A673 (cell line): ENCODE measurements around the gene B3GALT6. TPM values are rescaled to one million over a fixed set of nuclear protein-coding genes. Genes with fewer than 3 reads are reported as not detected.

ENCODE experiments used
- BruUV-seq: library from RNA; stranded (reverse); fragments of 400-500 nt; replicated peaks from 2 replicates; lab custom pipeline; 2021; lab: Mats Ljungman, UMichigan
- CTCF ChIA-PET: fragments of 300-600 bp; sonication (Branson Sonifier 250); formaldehyde crosslinking; loops from one replicate; lab custom pipeline; 2022; ENCODE audit warnings: antibody characterized with exemption; lab: Charles Lee
- POLR2A ChIA-PET: fragments of 300-600 bp; sonication (Branson Sonifier 250); formaldehyde crosslinking; loops from one replicate; lab custom pipeline; 2022; ENCODE audit warnings: antibody characterized with exemption; ENCODE audit not compliant: low non-redundant PET; lab: Charles Lee
- DNase-seq: peaks from one replicate; pipeline ENCODE4 v3.0.0-alpha.2; 2015; ENCODE audit warnings: low spot score
- H3K27ac ChIP-seq: fragments of 200-600 bp; sonication (generic); 2 replicates; pipeline ENCODE4 v1.5.1; 2016; ENCODE audit warnings: mixed run types, low read depth, mild to moderate bottlenecking, mixed read lengths, antibody characterized with exemption, low read length; ENCODE audit not compliant: poor library complexity, severe bottlenecking
- H3K27me3 ChIP-seq: fragments of 200-600 bp; sonication (generic); replicated peaks from 2 replicates; pipeline ENCODE4 v1.6.1; 2017; ENCODE audit warnings: mixed run types, low read depth, mild to moderate bottlenecking, mixed read lengths, antibody characterized with exemption, low read length; ENCODE audit not compliant: insufficient read depth, poor library complexity
- H3K36me3 ChIP-seq: fragments of 200-600 bp; sonication (generic); 2 replicates; pipeline ENCODE4 v1.6.1; 2016; ENCODE audit warnings: mixed run types, mild to moderate bottlenecking, mixed read lengths, antibody characterized with exemption, low read length; ENCODE audit not compliant: insufficient read depth, poor library complexity, severe bottlenecking
- H3K4me1 ChIP-seq: fragments of 200-600 bp; sonication (generic); 2 replicates; pipeline ENCODE4 v1.6.1; 2017; ENCODE audit warnings: mixed run types, mild to moderate bottlenecking, mixed read lengths, antibody characterized with exemption, low read length; ENCODE audit not compliant: insufficient read depth, poor library complexity, severe bottlenecking
- H3K4me3 ChIP-seq: fragments of 200-600 bp; sonication (generic); 2 replicates; pipeline ENCODE4 v1.5.1; 2016; ENCODE audit warnings: low read depth, mixed run types, mild to moderate bottlenecking, mixed read lengths, low read length; ENCODE audit not compliant: poor library complexity, severe bottlenecking
- H3K9me3 ChIP-seq: fragments of 200-600 bp; sonication (generic); 2 replicates; pipeline ENCODE4 v1.6.1; 2016; ENCODE audit warnings: mixed run types, low read depth, mild to moderate bottlenecking, mixed read lengths, antibody characterized with exemption, low read length; ENCODE audit not compliant: poor library complexity, severe bottlenecking
- CTCF ChIP-seq: fragments of 300-800, 200-600 bp; sonication (generic); conservative IDR thresholded peaks from 2 replicates; pipeline ENCODE4 v1.5.1; 2017; ENCODE audit warnings: low read depth, mild to moderate bottlenecking, antibody characterized with exemption, low read length, moderate library complexity, mixed read lengths
- EZH2 ChIP-seq: fragments of 200-600 bp; sonication (generic); IDR thresholded peaks from 2 replicates; pipeline ENCODE4 v1.6.1; 2017; ENCODE audit warnings: borderline replicate concordance, low read depth, mild to moderate bottlenecking, mixed read lengths, antibody characterized with exemption, low read length; ENCODE audit not compliant: poor library complexity, severe bottlenecking
- intact Hi-C: fragments of 100-400 bp; cut with micrococcal nuclease; formaldehyde crosslinking; loops from one replicate; pipeline ENCODE4 v1.10.0; 2022; ENCODE audit not compliant: unreplicated experiment
- total RNA-seq: library from RNA; stranded (reverse); gene quantifications from 2 replicates; pipeline ENCODE4 v1.2.3, GENCODE V29; 2021

Gene B3GALT6
- total RNA-seq, 1 experiment from 2014 or later = 41.8 TPM

DNA sequence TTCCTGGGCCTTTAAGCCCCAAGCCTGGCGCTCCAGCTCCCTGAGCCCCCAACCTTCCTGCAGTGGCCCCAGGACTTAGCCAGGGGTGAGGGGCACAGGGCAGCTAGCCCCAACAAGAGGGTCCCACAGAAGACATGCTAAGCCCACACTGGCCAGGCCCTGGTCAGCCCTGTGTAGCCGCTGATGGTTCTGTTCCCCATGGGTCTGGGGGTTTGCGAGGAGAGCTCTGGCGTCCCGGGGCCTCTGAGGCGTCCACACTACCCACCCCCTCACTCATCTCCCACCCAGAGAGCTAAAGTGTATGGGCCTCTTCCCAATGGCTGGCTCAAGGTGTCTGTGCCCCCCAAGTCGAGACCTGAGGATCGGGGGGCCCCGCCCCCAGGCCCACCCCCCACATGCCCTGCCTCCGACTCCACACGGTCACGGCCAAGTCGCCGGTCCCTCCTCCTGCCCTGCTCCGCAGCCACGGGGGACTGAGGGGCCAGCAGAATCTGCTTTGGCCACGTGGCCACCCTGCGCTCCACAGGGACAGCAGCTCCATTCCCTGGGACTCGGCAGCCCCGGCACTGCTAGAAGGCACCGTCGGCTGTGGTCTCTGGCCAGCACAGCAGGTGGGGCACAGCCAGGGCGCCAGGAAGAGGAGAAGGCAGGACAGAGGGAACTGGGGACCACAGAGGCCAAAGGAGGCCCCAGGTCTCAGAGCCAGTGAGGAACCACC lies 33.5 kb upstream of the B3GALT6 start:
- ChIA-PET CTCF (interaction anchor here (0.6 kb wide), 1 partner anchor 93 kb away, joined by 3 read pairs; no protein-coding TSS in a partner anchor), POLR2A (no interaction called here)
- no peak overlapping the region for H3K4me3 ChIP-seq
- H3K4me1 ChIP-seq = no peaks in the 10 kb centered on the region
- no TSS peak for BruUV-seq
- no peaks in the 10 kb centered on the region for H3K36me3 ChIP-seq
- H3K27me3 ChIP-seq = no peaks in the 10 kb centered on the region
- intact Hi-C loops = no loop called here
- no peaks in the 10 kb centered on the region for H3K9me3 ChIP-seq
- no peak for DNase-seq
- TF ChIP-seq CTCF (no peak), EZH2 (no peak)
- no peak overlapping the region for H3K27ac ChIP-seq

DNA sequence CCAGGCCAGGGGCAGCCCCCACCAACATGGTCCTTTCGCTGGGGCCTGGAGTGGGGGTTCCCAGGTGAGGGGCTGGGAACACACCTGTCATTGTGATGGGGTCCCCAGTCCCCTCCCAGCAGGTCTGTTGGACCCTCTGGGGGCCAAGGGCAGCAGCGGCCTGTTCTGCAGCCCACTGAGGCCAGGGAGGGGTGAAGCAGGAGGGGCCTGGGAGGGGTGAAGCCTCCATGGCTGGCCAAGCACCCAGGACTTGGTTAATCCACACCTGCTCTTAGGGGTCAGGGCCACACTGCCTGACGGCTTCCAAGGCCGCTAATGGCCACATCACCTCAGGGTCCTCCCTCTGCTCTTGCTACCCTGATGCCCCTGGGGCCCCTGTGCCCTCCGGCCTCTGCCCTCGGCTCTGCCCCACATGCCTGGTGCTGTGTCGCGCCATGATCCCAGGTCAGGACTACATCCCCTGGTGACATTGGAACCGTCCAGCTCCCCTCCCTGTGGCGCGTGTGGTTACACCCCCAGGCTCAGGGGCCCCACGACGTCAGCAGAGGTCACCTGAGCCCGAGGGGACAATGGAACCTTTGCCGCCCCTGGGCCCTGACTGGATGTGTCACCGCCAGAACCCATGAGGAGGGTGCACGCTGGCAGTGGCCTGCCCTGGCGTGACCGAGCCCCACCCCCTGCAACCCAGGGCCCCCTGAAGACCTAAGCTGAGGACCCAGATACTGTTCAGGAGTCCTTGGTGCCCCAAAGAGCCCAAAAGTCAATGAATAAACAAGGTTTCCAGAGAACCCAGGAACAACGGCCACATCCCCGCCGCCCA lies 32.7 kb upstream of the B3GALT6 start:
- Histone ChIP-seq H3K36me3 (no peaks in the 10 kb centered on the region), H3K4me1 (no peaks in the 10 kb centered on the region), H3K4me3 (no peak overlapping the region), H3K9me3 (no peaks in the 10 kb centered on the region), H3K27ac (no peak overlapping the region), H3K27me3 (no peaks in the 10 kb centered on the region)
- DNase-seq = no peak
- no peak for TF ChIP-seq CTCF
- no peak for TF ChIP-seq EZH2
- POLR2A ChIA-PET = no interaction called here
- intact Hi-C loops = no loop called here
- CTCF ChIA-PET = interaction anchor here (0.6 kb wide), 1 partner anchor 93 kb away, joined by 3 read pairs; no protein-coding TSS in a partner anchor
- no TSS peak for BruUV-seq

DNA sequence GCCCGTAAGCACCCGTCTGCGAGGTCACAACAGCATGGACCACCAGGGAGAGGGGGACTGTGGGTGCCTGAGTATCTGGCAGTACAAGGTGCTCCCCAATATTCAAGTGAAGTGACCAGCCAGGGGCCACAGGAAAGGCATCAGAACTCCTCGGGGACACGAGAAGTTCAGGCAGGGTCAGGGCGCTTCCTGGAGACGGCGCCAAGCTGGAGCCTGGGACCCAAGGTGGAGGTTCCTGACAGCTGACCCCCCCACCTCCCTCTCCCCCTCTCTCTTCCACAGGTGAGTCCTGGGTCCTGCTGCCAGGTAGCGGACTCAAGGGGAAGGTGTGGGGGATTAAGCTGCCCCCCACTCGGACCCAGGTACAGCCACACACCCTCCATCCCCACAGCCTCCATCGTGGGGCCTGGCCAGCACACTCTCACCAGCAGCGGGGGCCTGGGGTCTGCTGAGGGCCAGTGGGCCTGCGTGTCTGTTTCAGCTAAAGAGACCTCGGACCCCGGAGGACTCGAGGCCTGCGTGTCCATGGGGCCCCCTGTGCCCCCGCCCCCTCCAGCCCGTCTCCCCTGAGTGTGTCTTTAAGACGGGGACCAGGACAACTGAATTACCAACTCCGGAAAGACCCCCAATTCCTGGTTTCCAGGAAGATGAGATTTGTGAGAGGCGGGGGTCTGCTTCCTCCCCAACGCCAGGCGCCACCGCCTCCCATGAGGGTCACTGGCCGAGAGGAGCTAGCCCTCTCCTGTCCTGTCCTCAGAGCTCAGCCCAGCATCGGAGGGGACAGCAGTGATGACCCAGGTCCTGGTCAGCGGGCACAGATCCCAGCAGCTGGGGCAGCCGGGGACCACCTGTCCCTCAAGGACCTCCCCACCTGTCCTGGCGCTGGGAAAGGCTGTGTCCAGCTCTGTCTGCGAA lies 31.8 kb upstream of the B3GALT6 start:
- BruUV-seq = no TSS peak
- POLR2A ChIA-PET = no interaction called here
- intact Hi-C loops = no loop called here
- Histone ChIP-seq H3K27ac (no peak overlapping the region), H3K9me3 (no peaks in the 10 kb centered on the region), H3K27me3 (no peaks in the 10 kb centered on the region), H3K4me1 (no peaks in the 10 kb centered on the region), H3K36me3 (no peaks in the 10 kb centered on the region), H3K4me3 (peak overlapping the region; percentile 48)
- CTCF ChIA-PET = no interaction called here
- no peak for TF ChIP-seq CTCF
- no peak for TF ChIP-seq EZH2
- DNase-seq = no peak
